IMR-90 (cell line): ENCODE data around the gene KRT78. TPM values are rescaled to one million over a fixed set of nuclear protein-coding genes. Genes with fewer than 3 reads are reported as not detected.

ENCODE experiments used
- ATAC-seq: fragments of 200-7000 bp; cut with Tn5 transposase; 2 replicates; pipeline ENCODE4 v1.9.1; 2020; ENCODE audit warnings: low read depth, mild to moderate bottlenecking, moderate library complexity
- BruUV-seq: library from RNA; stranded (reverse); fragments of 400-500 nt; replicated peaks from 2 replicates; lab custom pipeline; 2021; lab: Mats Ljungman, UMichigan
- CTCF ChIA-PET: fragments of 300-600 bp; formaldehyde crosslinking; extraction: SDS; loops from one replicate; lab custom pipeline; 2021; ENCODE audit warnings: antibody characterized with exemption; lab: Yijun Ruan, JAX
- POLR2A ChIA-PET: fragments of 300-600 bp; sonication (Branson Sonifier 250); formaldehyde crosslinking; loops from one replicate; lab custom pipeline; 2022; ENCODE audit warnings: antibody characterized with exemption; ENCODE audit not compliant: unreplicated experiment; lab: Charles Lee
- DNase-seq: peaks from one replicate; pipeline ENCODE4 v3.0.0; 2013
- H2AFZ ChIP-seq: replicated peaks from 2 replicates; pipeline ENCODE3; 2013; ENCODE audit warnings: low read length, mild to moderate bottlenecking; ENCODE audit not compliant: poor library complexity
- H2AK5ac ChIP-seq: 2 replicates; pipeline ENCODE4 v1.6.1; 2013; ENCODE audit warnings: low read depth, low read length, inconsistent platforms
- H2AK9ac ChIP-seq: replicated peaks from 2 replicates; pipeline ENCODE3; 2013; ENCODE audit warnings: mild to moderate bottlenecking, low read depth, low read length, moderate library complexity; ENCODE audit not compliant: poor library complexity
- H2BK120ac ChIP-seq: 2 replicates; pipeline ENCODE4 v1.6.1; 2013; ENCODE audit warnings: low read depth, low read length, inconsistent platforms
- H2BK15ac ChIP-seq: 3 replicates; pipeline ENCODE4 v1.6.1; 2013; ENCODE audit warnings: low read depth, low read length, inconsistent platforms
- H2BK20ac ChIP-seq: 2 replicates; pipeline ENCODE4 v1.6.1; 2013; ENCODE audit warnings: low read depth, mild to moderate bottlenecking, inconsistent platforms, low read length, moderate library complexity
- H2BK5ac ChIP-seq: 2 replicates; pipeline ENCODE4 v1.6.1; 2013; ENCODE audit warnings: mild to moderate bottlenecking, low read depth, low read length, inconsistent platforms; ENCODE audit not compliant: poor library complexity, severe bottlenecking
- H3K14ac ChIP-seq: replicated peaks from 2 replicates; pipeline ENCODE4 v1.6.1; 2013; ENCODE audit warnings: low read depth, low read length, inconsistent platforms
- H3K18ac ChIP-seq: 2 replicates; pipeline ENCODE4 v1.6.1; 2013; ENCODE audit warnings: low read depth, low read length, control low read depth
- H3K23ac ChIP-seq: 2 replicates; pipeline ENCODE4 v1.6.1; 2013; ENCODE audit warnings: low read depth, low read length, inconsistent platforms
- H3K27ac ChIP-seq: 2 replicates; pipeline ENCODE4 v1.5.1; 2013; ENCODE audit warnings: mild to moderate bottlenecking, control low read depth, low read length; ENCODE audit not compliant: insufficient read depth
- H3K27me3 ChIP-seq: 2 replicates; pipeline ENCODE4 v1.6.1; 2013; ENCODE audit warnings: low read length; ENCODE audit not compliant: control insufficient read depth, insufficient read depth
- H3K36me3 ChIP-seq: 2 replicates; pipeline ENCODE4 v1.6.1; 2013; ENCODE audit warnings: low read length, mixed read lengths; ENCODE audit not compliant: control insufficient read depth, insufficient read depth
- H3K4ac ChIP-seq: 2 replicates; pipeline ENCODE4 v1.6.1; 2013; ENCODE audit warnings: low read depth, low read length, inconsistent platforms
- H3K4me1 ChIP-seq: 2 replicates; pipeline ENCODE4 v1.6.1; 2013; ENCODE audit warnings: low read length, mixed read lengths; ENCODE audit not compliant: control insufficient read depth, insufficient read depth
- H3K4me2 ChIP-seq: 2 replicates; pipeline ENCODE4 v1.6.1; 2013; ENCODE audit warnings: low read depth, mild to moderate bottlenecking, control low read depth, low read length, moderate library complexity
- H3K4me3 ChIP-seq: 2 replicates; pipeline ENCODE4 v1.5.1; 2013; ENCODE audit warnings: low read depth, mild to moderate bottlenecking, control low read depth, low read length, moderate library complexity; ENCODE audit not compliant: insufficient read depth
- H3K56ac ChIP-seq: 2 replicates; pipeline ENCODE4 v1.6.1; 2013; ENCODE audit warnings: low read length, inconsistent platforms; ENCODE audit not compliant: insufficient read depth; ENCODE audit errors: extremely low read depth
- H3K79me1 ChIP-seq, 2 experiments: 2 replicates each; pipeline ENCODE4 v1.6.1; 2013; ENCODE audit warnings: low read length in 2 of 2, inconsistent platforms in 1 of 2, low read depth in 1 of 2
- H3K9ac ChIP-seq: 2 replicates; pipeline ENCODE4 v1.6.1; 2013; ENCODE audit warnings: low read depth, low read length, control low read depth
- H3K9me1 ChIP-seq: 2 replicates; pipeline ENCODE4 v1.6.1; 2013; ENCODE audit warnings: low read length, inconsistent platforms; ENCODE audit not compliant: insufficient read depth
- H3K9me3 ChIP-seq: 2 replicates; pipeline ENCODE4 v1.6.1; 2013; ENCODE audit warnings: low read length; ENCODE audit not compliant: control insufficient read depth, insufficient read depth
- H4K20me1 ChIP-seq: 2 replicates; pipeline ENCODE4 v1.6.1; 2013; ENCODE audit warnings: low read length, inconsistent platforms; ENCODE audit not compliant: insufficient read depth
- H4K5ac ChIP-seq: 2 replicates; pipeline ENCODE4 v1.6.1; 2013; ENCODE audit warnings: mild to moderate bottlenecking, low read depth, low read length, control low read depth
- H4K8ac ChIP-seq, 2 experiments: 2 replicates each; pipeline ENCODE4 v1.6.1; 2013; ENCODE audit warnings: low read depth in 2 of 2, low read length in 2 of 2, control low read depth in 1 of 2, inconsistent platforms in 1 of 2
- H4K91ac ChIP-seq: 2 replicates; pipeline ENCODE4 v1.6.1; 2013; ENCODE audit warnings: low read depth, low read length, inconsistent platforms; ENCODE audit not compliant: insufficient read depth
- BHLHE40 ChIP-seq: fragments of 150-350 bp; IDR thresholded peaks from 2 replicates; pipeline ENCODE4 v1.6.1; 2016; ENCODE audit warnings: mild to moderate bottlenecking, low read depth, low read length
- CEBPB ChIP-seq: IDR thresholded peaks from 2 replicates; pipeline ENCODE4 v1.6.1; 2012; ENCODE audit warnings: low read depth, low read length, improper control_type of control experiment
- ELK1 ChIP-seq: fragments of 150-350 bp; IDR thresholded peaks from 2 replicates; pipeline ENCODE4 v1.6.1; 2016; ENCODE audit warnings: low read depth, mild to moderate bottlenecking, low read length, moderate library complexity, borderline replicate concordance
- FOS ChIP-seq: fragments of 150-350 bp; IDR thresholded peaks from 2 replicates; pipeline ENCODE4 v1.6.1; 2016; ENCODE audit warnings: low read depth, low read length
- MAZ ChIP-seq: IDR thresholded peaks from 2 replicates; pipeline ENCODE4 v1.6.1; 2012; ENCODE audit warnings: low read depth, mild to moderate bottlenecking, low read length, improper control_type of control experiment, moderate library complexity, borderline replicate concordance
- MXI1 ChIP-seq: IDR thresholded peaks from 2 replicates; pipeline ENCODE4 v1.6.1; 2012; ENCODE audit warnings: low read depth, mild to moderate bottlenecking, low read length, moderate library complexity, borderline replicate concordance
- NFE2L2 ChIP-seq: fragments of 150-350 bp; IDR thresholded peaks from 2 replicates; pipeline ENCODE4 v1.6.1; 2016; ENCODE audit warnings: low read depth, mild to moderate bottlenecking, low read length
- POLR2A ChIP-seq: IDR thresholded peaks from 2 replicates; pipeline ENCODE4 v1.6.1; 2012; ENCODE audit warnings: mild to moderate bottlenecking, low read depth, low read length
- RCOR1 ChIP-seq: IDR thresholded peaks from 2 replicates; pipeline ENCODE4 v1.6.1; 2012; ENCODE audit warnings: mild to moderate bottlenecking, low read length, improper control_type of control experiment; ENCODE audit not compliant: insufficient replicate concordance
- USF2 ChIP-seq: fragments of 150-350 bp; IDR thresholded peaks from 2 replicates; pipeline ENCODE4 v1.6.1; 2017; ENCODE audit warnings: mild to moderate bottlenecking, antibody characterized with exemption, low read length, low read depth
- WGBS, 2 experiments: methylation state at CpG; one replicate each; pipeline versions ENCODE4 v1.1.5 to v1.1.7; 2013; ENCODE audit warnings: missing lambda C conversion rate in 2 of 2; ENCODE audit not compliant: insufficient read length in 1 of 2; ENCODE audit errors: extremely low coverage in 2 of 2; 5-methylcytosine and 5-hydroxymethylcytosine counted together
- dilution Hi-C: fragments of 300-500 bp; cut with HindIII; formaldehyde crosslinking; loops from one replicate; pipeline ENCODE4 v1.14.3; 2018; ENCODE audit warnings: low sequenced_read_pairs; ENCODE audit not compliant: unreplicated experiment
- in situ Hi-C: fragments of 300-500 bp; cut with MboI; formaldehyde crosslinking; loops from 3 replicates; pipeline ENCODE4 v1.14.3; 2019; ENCODE audit warnings: low sequenced_read_pairs, inconsistent platforms, mixed read lengths
- intact Hi-C: fragments of 100-400 bp; cut with micrococcal nuclease; formaldehyde crosslinking; loops from 2 replicates; pipeline ENCODE4 v1.10.0; 2022
- polyA plus RNA-seq, 3 experiments: library from polyadenylated mRNA; depleted of rRNA; stranded (reverse); fragments of >200 nt; gene quantifications; 2 replicates each; pipeline ENCODE4 v1.2.3, GENCODE V29; 2012; ENCODE audit warnings: low replicate concordance in 1 of 3
- total RNA-seq: library from RNA; depleted of rRNA; stranded (reverse); fragments of >200 nt; gene quantifications from 2 replicates; pipeline ENCODE4 v1.2.3, GENCODE V29; 2012

The KRT78 gene
- total and polyA plus RNA-seq, 2 of the 4 experiments (the other 2 are of a cell fraction) = not detected

- H2BK15ac ChIP-seq = no peak overlapping the region
- H2AK9ac ChIP-seq = peak overlapping the region; percentile 76
- in situ Hi-C loops (no loop called here), intact Hi-C loops (no loop called here), dilution Hi-C loops (no loop called here)
- H3K4me3 ChIP-seq = no peak overlapping the region
- peak overlapping the region; percentile 94; the same call in 1 of the 2 replicates for H3K14ac ChIP-seq
- peak; percentile 73 for ATAC-seq
- no peaks in the 10 kb centered on the region for H3K9me3 ChIP-seq
- H3K18ac ChIP-seq = no peak overlapping the region
- no TSS peak for BruUV-seq
- H2BK5ac ChIP-seq = no peak overlapping the region
- peaks cover 18% of the 10 kb centered on the region for H3K4me1 ChIP-seq
- H2BK20ac ChIP-seq = peak overlapping the region; percentile 88; the same call in 1 of the 2 replicates
- peak overlapping the region; percentile 81 for H4K91ac ChIP-seq
- no peak overlapping the region for H3K9ac ChIP-seq
- TF ChIP-seq MXI1 (peak; percentile 41; the same call in 1 of the 2 replicates), FOS (peak; percentile 95), CEBPB (peak; percentile 61), ELK1 (no peak), POLR2A (peak; percentile 39), NFE2L2 (peak; percentile 43; the same call in 1 of the 2 replicates), BHLHE40 (peak; percentile 75), USF2 (no peak), RCOR1 (no peak), MAZ (peak; percentile 66)
- H2AFZ ChIP-seq = peak overlapping the region; percentile 36
- peak overlapping the region; percentile 63 for H3K4ac ChIP-seq
- ChIA-PET CTCF (no interaction called here), POLR2A (no interaction called here)
- H3K23ac ChIP-seq = peak overlapping the region; percentile 32; the same call in 1 of the 2 replicates
- peak; percentile 85 for DNase-seq
- peak overlapping the region; percentile 76; the same call in 1 of the 2 replicates for H2AK5ac ChIP-seq
- H3K9me1 ChIP-seq = peaks cover 20% of the 10 kb centered on the region
- H3K27ac ChIP-seq = no peak overlapping the region; the same call in 1 of the 2 replicates
- H4K8ac ChIP-seq = peak overlapping the region; percentile 38 to 56; a peak in 2 of 4 replicates
- H3K4me2 ChIP-seq = no peak overlapping the region
- no peaks in the 10 kb centered on the region for H4K20me1 ChIP-seq
- no peak overlapping the region for H3K56ac ChIP-seq
- no peaks in the 10 kb centered on the region for H3K79me1 ChIP-seq
- H2BK120ac ChIP-seq = peak overlapping the region; percentile 54
- no CpG with 5 or more reads among the region's 7 CpGs for WGBS, 2 experiments
- no peak overlapping the region for H4K5ac ChIP-seq
- H3K36me3 ChIP-seq = no peaks in the 10 kb centered on the region
- H3K27me3 ChIP-seq = peaks cover 3% of the 10 kb centered on the region; the same call in 1 of the 2 replicates
These were observed 12.7 kb downstream of the KRT78 start for GRCh38 chr12:52836042-52836466.
